Peyer's patch (tissue), 4 donors: ENCODE results near the gene RLN3. TPM values are rescaled to one million over a fixed set of nuclear protein-coding genes. Genes with fewer than 3 reads are reported as not detected.

Experiments used
- DNase-seq, 3 donors: peaks; one replicate each; pipeline ENCODE4 v3.0.0-alpha.2; 2017 to 2019
- H3K27ac ChIP-seq, 4 donors: fragments of 200-600 bp; sonication (generic); one replicate each; pipeline ENCODE4 v1.5.1; 2016 to 2019
- H3K27me3 ChIP-seq, 2 donors: fragments of 200-600 bp; sonication (generic); one replicate each; pipeline ENCODE4 v1.5.1; 2019
- H3K36me3 ChIP-seq, 3 donors: fragments of 200-600 bp; sonication (generic); one replicate each; pipeline ENCODE4 v1.5.1; 2016 to 2019
- H3K4me1 ChIP-seq, 4 donors: fragments of 200-600 bp; sonication (generic); one replicate each; pipeline ENCODE4 v1.5.1; 2016 to 2019
- H3K4me3 ChIP-seq, 4 donors: fragments of 200-600 bp; sonication (generic); 1 replicate in 3 of 4; 2 replicates in 1 of 4; pipeline ENCODE4 v1.5.1; 2016 to 2019; ENCODE audit warnings: mild to moderate bottlenecking in 1 of 4
- H3K9me3 ChIP-seq, 4 donors: fragments of 200-600 bp; sonication (generic); one replicate each; pipeline ENCODE4 v1.5.1; 2016 to 2019; ENCODE audit warnings: mild to moderate bottlenecking in 1 of 4
- POLR2A ChIP-seq, 2 donors: fragments of 450-650 bp; IDR thresholded peaks; one replicate each; pipeline ENCODE4 v1.5.1; 2017; ENCODE audit warnings: antibody characterized with exemption in 2 of 2, mild to moderate bottlenecking in 2 of 2, moderate library complexity in 2 of 2
- total RNA-seq, 4 donors: library from RNA; depleted of rRNA; stranded (reverse); fragments of >200 nt; gene quantifications; one replicate each; pipeline ENCODE4 v1.1.0, GENCODE V29; 2016
- TF ChIP-seq, protein P1 (sequence below), 6 experiments: fragments of 450-650 bp in 4 of 6; fragments of 200-600 bp in 2 of 6; sonication (generic) in 1 of 6; IDR thresholded peaks; one replicate each; pipeline ENCODE4 v1.5.1; 2017 to 2019; ENCODE audit warnings: antibody characterized with exemption in 6 of 6, mild to moderate bottlenecking in 3 of 6, moderate library complexity in 1 of 6

The RLN3 gene
- total RNA-seq, 4 donors from 2014 or later: not detected

DNA sequence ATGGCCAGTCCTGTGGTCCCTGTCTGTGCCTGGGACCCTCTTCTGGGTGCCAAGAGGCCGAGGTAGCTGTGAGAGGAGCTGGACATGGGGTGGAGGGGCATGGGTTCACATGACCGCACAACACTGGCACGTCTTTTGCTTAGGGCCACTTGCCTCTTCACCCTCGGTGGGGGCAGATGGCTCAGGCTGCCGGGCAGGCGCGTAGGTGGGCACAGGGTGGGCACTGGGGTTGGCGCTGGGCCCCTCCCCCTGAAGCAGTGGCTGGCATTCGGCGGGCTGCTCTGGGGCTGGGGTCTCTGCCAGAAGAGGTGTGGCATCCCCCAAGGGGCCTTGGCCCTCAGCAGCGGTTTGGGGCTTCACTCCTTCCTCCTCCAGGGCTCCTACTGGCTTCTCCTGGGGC is 25.6 kb downstream of the RLN3 start:
- no peak for DNase-seq
- Histone ChIP-seq H3K9me3 (no peaks in the 10 kb centered on the region), H3K27ac (no peak overlapping the region), H3K27me3 (no peaks in the 10 kb centered on the region), H3K4me1 (peaks cover 0 to 7% (median 4%) of the 10 kb centered on the region in 4 donors), H3K36me3 (no peaks in the 10 kb centered on the region), H3K4me3 (no peak overlapping the region)
- no peak for TF ChIP-seq POLR2A (IDR thresholded peaks at IDR 0.05)
- TF ChIP-seq, protein P1, sequence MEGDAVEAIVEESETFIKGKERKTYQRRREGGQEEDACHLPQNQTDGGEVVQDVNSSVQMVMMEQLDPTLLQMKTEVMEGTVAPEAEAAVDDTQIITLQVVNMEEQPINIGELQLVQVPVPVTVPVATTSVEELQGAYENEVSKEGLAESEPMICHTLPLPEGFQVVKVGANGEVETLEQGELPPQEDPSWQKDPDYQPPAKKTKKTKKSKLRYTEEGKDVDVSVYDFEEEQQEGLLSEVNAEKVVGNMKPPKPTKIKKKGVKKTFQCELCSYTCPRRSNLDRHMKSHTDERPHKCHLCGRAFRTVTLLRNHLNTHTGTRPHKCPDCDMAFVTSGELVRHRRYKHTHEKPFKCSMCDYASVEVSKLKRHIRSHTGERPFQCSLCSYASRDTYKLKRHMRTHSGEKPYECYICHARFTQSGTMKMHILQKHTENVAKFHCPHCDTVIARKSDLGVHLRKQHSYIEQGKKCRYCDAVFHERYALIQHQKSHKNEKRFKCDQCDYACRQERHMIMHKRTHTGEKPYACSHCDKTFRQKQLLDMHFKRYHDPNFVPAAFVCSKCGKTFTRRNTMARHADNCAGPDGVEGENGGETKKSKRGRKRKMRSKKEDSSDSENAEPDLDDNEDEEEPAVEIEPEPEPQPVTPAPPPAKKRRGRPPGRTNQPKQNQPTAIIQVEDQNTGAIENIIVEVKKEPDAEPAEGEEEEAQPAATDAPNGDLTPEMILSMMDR (IDR thresholded peaks at IDR 0.05): no peak

DNA sequence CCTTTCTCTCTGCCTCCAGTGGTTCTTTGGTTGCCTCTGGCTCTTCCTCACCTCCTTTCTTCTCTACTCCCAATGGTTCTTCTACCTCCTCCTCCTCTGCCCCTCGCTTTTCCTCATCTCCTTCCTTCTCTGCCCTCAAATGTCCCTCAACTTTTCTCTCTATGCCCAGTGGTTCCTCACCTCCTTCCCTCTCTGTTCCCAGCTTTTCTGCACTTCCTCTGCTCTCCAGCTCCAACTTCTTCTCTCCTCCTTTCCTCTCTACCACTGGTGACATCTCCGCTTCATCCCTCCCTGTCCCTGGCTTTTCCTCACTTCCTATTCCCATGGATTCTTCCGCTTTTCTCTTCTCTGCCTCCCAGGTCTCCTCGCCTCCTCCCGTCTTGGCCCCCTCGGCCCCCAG is 26.2 kb downstream of the RLN3 start:
- H3K4me3 ChIP-seq: no peak overlapping the region
- no peak for DNase-seq
- TF ChIP-seq, protein P1 (IDR thresholded peaks at IDR 0.05): no peak
- no peak for TF ChIP-seq POLR2A (IDR thresholded peaks at IDR 0.05)
- H3K36me3 ChIP-seq: no peaks in the 10 kb centered on the region
- no peaks in the 10 kb centered on the region for H3K9me3 ChIP-seq
- peaks cover 0 to 12% (median 5%) of the 10 kb centered on the region in 4 donors for H3K4me1 ChIP-seq
- no peaks in the 10 kb centered on the region for H3K27me3 ChIP-seq
- no peak overlapping the region for H3K27ac ChIP-seq

DNA sequence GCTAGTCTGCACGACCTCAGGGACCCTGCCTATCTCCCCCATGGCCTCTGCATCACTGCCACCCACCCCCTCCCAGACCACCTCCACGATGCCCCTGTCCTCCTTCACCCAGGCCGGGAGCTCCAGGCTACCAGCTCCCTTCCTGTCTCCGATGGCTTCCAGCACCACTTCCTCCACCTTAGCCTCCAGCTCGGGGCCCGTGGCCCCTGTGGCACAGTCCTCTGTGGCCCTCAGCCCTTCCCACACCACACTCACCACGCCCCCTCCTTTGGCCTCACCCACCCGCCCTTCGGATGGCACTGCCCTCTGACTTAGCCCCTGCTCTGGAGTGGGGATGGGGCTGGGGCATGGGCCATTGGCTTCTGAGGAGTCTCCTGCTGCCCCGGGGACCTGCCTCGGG is 26.8 kb downstream of the RLN3 start:
- H3K4me1 ChIP-seq: peaks cover 0 to 14% (median 5%) of the 10 kb centered on the region in 4 donors
- no peaks in the 10 kb centered on the region for H3K27me3 ChIP-seq
- TF ChIP-seq, protein P1 (IDR thresholded peaks at IDR 0.05): no peak
- no peak for TF ChIP-seq POLR2A (IDR thresholded peaks at IDR 0.05)
- H3K9me3 ChIP-seq: no peaks in the 10 kb centered on the region
- H3K36me3 ChIP-seq: no peaks in the 10 kb centered on the region
- DNase-seq: no peak
- H3K4me3 ChIP-seq: no peak overlapping the region
- no peak overlapping the region for H3K27ac ChIP-seq

DNA sequence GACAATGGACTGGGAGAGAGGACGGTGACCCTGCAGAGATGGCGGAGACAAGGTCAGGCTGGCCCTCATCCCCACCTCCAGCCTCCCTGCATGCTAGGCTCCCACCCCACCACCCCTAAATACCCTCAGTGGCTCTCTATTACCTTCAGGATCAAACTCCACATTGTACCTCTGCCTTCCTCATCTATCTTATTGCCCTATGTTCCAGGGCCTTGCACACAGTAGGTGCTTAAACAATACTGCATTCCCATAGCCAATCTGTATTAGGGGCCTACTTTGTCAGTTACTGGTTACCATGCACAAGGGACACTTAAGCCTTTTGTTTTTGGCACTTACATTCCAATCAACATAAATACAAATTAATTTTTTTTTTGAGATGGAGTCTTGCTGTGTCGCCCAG is 27.4 kb downstream of the RLN3 start:
- TF ChIP-seq, protein P1 (IDR thresholded peaks at IDR 0.05): no peak
- no peak for TF ChIP-seq POLR2A (IDR thresholded peaks at IDR 0.05)
- no peak overlapping the region for H3K4me3 ChIP-seq
- no peaks in the 10 kb centered on the region for H3K27me3 ChIP-seq
- H3K9me3 ChIP-seq: no peaks in the 10 kb centered on the region
- DNase-seq: no peak
- H3K36me3 ChIP-seq: no peaks in the 10 kb centered on the region
- peaks cover 0 to 14% (median 5%) of the 10 kb centered on the region in 4 donors for H3K4me1 ChIP-seq
- no peak overlapping the region for H3K27ac ChIP-seq

DNA sequence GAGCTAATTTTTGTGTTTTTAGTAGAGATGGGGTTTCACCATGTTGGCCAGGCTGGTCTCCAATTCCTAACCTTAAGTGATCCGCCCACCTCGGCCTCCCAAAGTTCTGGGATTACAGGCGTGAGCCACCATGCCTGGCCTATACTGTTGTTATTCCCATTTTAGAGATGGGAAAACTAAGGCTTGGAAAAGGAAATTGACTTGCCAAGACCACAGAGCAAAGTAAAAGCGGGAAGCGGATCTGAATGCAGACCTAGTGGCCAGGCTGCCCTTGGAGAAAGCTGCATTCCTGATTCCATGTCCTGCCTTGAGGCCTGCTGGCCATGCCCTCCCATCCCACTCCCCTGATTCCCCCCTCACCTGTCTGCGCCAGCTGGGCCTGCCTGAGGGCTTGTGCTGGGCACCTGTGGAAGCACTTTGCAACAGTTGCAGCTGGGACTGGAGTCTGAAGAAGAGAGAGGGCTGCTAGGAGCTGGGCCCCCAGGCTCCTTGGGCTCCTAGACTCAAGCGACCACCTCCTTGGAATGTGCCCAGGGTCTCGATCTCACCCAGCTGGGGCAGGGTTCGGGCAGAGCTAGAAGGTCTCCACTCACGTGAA is 28.2 kb downstream of the RLN3 start:
- no peak for DNase-seq
- TF ChIP-seq, protein P1 (IDR thresholded peaks at IDR 0.05): no peak
- TF ChIP-seq POLR2A (IDR thresholded peaks at IDR 0.05): no peak
- H3K9me3 ChIP-seq: no peaks in the 10 kb centered on the region
- H3K4me3 ChIP-seq: no peak overlapping the region
- H3K36me3 ChIP-seq: no peaks in the 10 kb centered on the region
- H3K27me3 ChIP-seq: no peaks in the 10 kb centered on the region
- no peak overlapping the region for H3K27ac ChIP-seq
- peaks cover 0 to 14% (median 5%) of the 10 kb centered on the region in 4 donors for H3K4me1 ChIP-seq
